HG03457 (cell line): Measurements from ENCODE around the gene LCP2.

Source experiments
- ATAC-seq: cut with Tn5 transposase; IDR thresholded peaks from one replicate; pipeline ENCODE4 v1.9.1; 2021; ENCODE audit warnings: moderate number of reproducible peaks; ENCODE audit not compliant: unreplicated experiment

LCP2 gene

GRCh38 chr5:170296935-170297588 is 515 bp downstream of the LCP2 start:
- ATAC-seq: no peak

- ATAC-seq: no peak
Measured at GRCh38 chr5:170296036-170296934, 1.3 kb downstream of the LCP2 start.

- no peak for ATAC-seq
Measured at GRCh38 chr5:170294556-170294955, 3.0 kb downstream of the LCP2 start.

- no peak for ATAC-seq
Measured at GRCh38 chr5:170294057-170294456, 3.5 kb downstream of the LCP2 start.

- peak; percentile 75 for ATAC-seq
Measured at GRCh38 chr5:170293273-170293672, 4.3 kb downstream of the LCP2 start.

GRCh38 chr5:170292179-170293104 is 5.1 kb downstream of the LCP2 start:
- ATAC-seq: no peak

GRCh38 chr5:170290498-170290897 is 7.1 kb downstream of the LCP2 start:
- no peak for ATAC-seq

- no peak for ATAC-seq
Measured at GRCh38 chr5:170289764-170290163, 7.8 kb downstream of the LCP2 start.

- ATAC-seq: no peak
Measured at GRCh38 chr5:170289121-170289520, 8.5 kb downstream of the LCP2 start.

- ATAC-seq: no peak
Measured at GRCh38 chr5:170288551-170288950, 9.0 kb downstream of the LCP2 start.

- ATAC-seq: no peak
Measured at GRCh38 chr5:170288151-170288550, 9.4 kb downstream of the LCP2 start.

GRCh38 chr5:170287532-170287931 is 10.0 kb downstream of the LCP2 start:
- no peak for ATAC-seq

GRCh38 chr5:170286386-170286925 is 11.1 kb downstream of the LCP2 start:
- no peak for ATAC-seq

GRCh38 chr5:170285181-170285580 is 12.4 kb downstream of the LCP2 start:
- no peak for ATAC-seq

GRCh38 chr5:170284231-170284630 is 13.3 kb downstream of the LCP2 start:
- ATAC-seq: no peak

GRCh38 chr5:170283296-170283695 is 14.3 kb downstream of the LCP2 start:
- ATAC-seq: no peak

GRCh38 chr5:170280011-170280493 is 17.5 kb downstream of the LCP2 start:
- ATAC-seq: no peak

GRCh38 chr5:170279459-170279817 is 18.1 kb downstream of the LCP2 start:
- no peak for ATAC-seq

GRCh38 chr5:170278611-170279458 is 18.7 kb downstream of the LCP2 start:
- peak; percentile 81 for ATAC-seq

GRCh38 chr5:170277867-170278281 is 19.7 kb downstream of the LCP2 start:
- ATAC-seq: no peak
